K562 (cell line): ENCODE measurements around the gene ELP1.

Experiments used
- DPF2 ChIP-seq: fragments of 450-650 bp; IDR thresholded peaks from 2 replicates; pipeline ENCODE4 v1.6.1; 2016
- EZH2 ChIP-seq: IDR thresholded peaks from 2 replicates; pipeline ENCODE4 v1.6.1; 2012; ENCODE audit warnings: low read depth, mild to moderate bottlenecking, inconsistent platforms, low read length, borderline replicate concordance
- MECOM ChIP-seq: fragments of 250-450 bp; sonication (Bioruptor Pico); IDR thresholded peaks from 2 replicates; pipeline ENCODE4 v1.8.0; 2022; ENCODE audit warnings: inconsistent platforms
- PHF8 ChIP-seq: fragments of 200-600 bp; sonication (generic); IDR thresholded peaks from 2 replicates; pipeline ENCODE4 v1.6.1; 2012; ENCODE audit warnings: mixed run types, mild to moderate bottlenecking, inconsistent platforms, low read length, moderate library complexity, borderline replicate concordance
- RBBP5 ChIP-seq: fragments of 200-600 bp; sonication (generic); IDR thresholded peaks from 2 replicates; pipeline ENCODE4 v1.6.1; 2012; ENCODE audit warnings: borderline replicate concordance, mild to moderate bottlenecking, low read length, control low read depth, inconsistent platforms; ENCODE audit not compliant: insufficient read depth, poor library complexity, severe bottlenecking
- ZNF23 ChIP-seq: fragments of 250-450 bp; sonication (Bioruptor Pico); IDR thresholded peaks from 2 replicates; pipeline ENCODE4 v1.4.0; 2020; ENCODE audit warnings: mild to moderate bottlenecking
- TF ChIP-seq, protein P1 (sequence below), 3 experiments: IDR thresholded peaks in 2 of 3; conservative IDR thresholded peaks in 1 of 3; 2 replicates each; pipeline ENCODE4 v1.5.1; 2011 to 2012; ENCODE audit warnings: low read length in 3 of 3, mild to moderate bottlenecking in 3 of 3, control low read depth in 2 of 3, improper control_type of control experiment in 1 of 3, inconsistent platforms in 1 of 3, low read depth in 1 of 3, mixed read lengths in 1 of 3, moderate library complexity in 1 of 3; ENCODE audit not compliant: insufficient read depth in 2 of 3
- TF ChIP-seq, protein P2 (sequence below): sonication (generic); formaldehyde crosslinking; IDR thresholded peaks from 2 replicates; pipeline ENCODE4 v1.8.1; 2023; ENCODE audit warnings: mild to moderate bottlenecking, missing genetic modification reagents
- TF ChIP-seq, protein P3 (sequence below), 2 experiments: fragments of 450-650 bp in 1 of 2; sonication (generic) in 1 of 2; formaldehyde crosslinking in 1 of 2; IDR thresholded peaks in 1 of 2; conservative IDR thresholded peaks in 1 of 2; 2 replicates each; pipeline versions ENCODE4 v1.6.1 to v1.8.1; 2016 to 2023; ENCODE audit warnings: mild to moderate bottlenecking in 2 of 2, moderate library complexity in 2 of 2, inconsistent platforms in 1 of 2, missing genetic modification reagents in 1 of 2

DNA sequence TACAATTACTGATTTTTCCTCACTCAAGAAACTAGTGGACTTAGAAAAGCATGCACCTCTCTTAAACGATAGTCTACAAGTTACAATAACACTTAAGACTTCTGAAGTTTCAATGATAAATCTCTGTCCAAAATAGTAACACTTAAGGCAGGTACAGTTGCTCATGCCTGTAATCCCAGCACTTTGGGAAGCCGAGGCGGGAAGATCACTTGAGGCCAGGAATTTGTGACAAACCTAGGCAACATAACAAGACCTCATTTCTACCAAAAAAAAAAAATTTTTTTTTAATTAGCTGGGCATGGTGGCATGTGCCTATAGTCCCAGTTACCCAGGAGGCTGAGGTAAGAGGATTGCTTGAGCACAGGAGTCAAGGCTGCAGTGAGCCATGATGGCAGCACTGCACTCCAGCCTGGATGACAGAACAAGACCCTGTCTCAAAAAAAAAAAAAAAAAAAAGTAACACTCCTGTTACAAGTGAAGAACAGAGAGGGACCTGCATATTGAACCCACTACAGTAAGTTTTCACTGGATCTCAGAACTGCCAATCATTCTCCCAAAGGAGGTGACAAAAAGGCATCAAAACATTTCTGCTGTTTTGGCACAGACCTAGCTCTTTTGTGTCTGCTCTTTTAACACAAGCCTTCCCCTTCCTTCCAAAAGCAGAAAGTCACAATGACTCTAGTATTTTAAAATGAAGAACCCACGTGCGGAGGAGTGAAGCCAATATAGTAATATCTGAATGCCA is 3.8 kb upstream of the ELP1 start:
- TF ChIP-seq, protein P1, sequence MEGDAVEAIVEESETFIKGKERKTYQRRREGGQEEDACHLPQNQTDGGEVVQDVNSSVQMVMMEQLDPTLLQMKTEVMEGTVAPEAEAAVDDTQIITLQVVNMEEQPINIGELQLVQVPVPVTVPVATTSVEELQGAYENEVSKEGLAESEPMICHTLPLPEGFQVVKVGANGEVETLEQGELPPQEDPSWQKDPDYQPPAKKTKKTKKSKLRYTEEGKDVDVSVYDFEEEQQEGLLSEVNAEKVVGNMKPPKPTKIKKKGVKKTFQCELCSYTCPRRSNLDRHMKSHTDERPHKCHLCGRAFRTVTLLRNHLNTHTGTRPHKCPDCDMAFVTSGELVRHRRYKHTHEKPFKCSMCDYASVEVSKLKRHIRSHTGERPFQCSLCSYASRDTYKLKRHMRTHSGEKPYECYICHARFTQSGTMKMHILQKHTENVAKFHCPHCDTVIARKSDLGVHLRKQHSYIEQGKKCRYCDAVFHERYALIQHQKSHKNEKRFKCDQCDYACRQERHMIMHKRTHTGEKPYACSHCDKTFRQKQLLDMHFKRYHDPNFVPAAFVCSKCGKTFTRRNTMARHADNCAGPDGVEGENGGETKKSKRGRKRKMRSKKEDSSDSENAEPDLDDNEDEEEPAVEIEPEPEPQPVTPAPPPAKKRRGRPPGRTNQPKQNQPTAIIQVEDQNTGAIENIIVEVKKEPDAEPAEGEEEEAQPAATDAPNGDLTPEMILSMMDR (IDR thresholded peaks at IDR 0.05 in 2 of 3, conservative IDR thresholded peaks at IDR 0.05 in 1 of 3; ENCODE audit: insufficient read depth in 2 of 3, low read depth in 1 of 3, low read length in 3 of 3): no peak
- TF ChIP-seq PHF8 (no peak), EZH2 (no peak), ZNF23 (CRISPR knock-in tag) (no peak), MECOM (no peak), RBBP5 (no peak), DPF2 (no peak)
- TF ChIP-seq, protein P2, sequence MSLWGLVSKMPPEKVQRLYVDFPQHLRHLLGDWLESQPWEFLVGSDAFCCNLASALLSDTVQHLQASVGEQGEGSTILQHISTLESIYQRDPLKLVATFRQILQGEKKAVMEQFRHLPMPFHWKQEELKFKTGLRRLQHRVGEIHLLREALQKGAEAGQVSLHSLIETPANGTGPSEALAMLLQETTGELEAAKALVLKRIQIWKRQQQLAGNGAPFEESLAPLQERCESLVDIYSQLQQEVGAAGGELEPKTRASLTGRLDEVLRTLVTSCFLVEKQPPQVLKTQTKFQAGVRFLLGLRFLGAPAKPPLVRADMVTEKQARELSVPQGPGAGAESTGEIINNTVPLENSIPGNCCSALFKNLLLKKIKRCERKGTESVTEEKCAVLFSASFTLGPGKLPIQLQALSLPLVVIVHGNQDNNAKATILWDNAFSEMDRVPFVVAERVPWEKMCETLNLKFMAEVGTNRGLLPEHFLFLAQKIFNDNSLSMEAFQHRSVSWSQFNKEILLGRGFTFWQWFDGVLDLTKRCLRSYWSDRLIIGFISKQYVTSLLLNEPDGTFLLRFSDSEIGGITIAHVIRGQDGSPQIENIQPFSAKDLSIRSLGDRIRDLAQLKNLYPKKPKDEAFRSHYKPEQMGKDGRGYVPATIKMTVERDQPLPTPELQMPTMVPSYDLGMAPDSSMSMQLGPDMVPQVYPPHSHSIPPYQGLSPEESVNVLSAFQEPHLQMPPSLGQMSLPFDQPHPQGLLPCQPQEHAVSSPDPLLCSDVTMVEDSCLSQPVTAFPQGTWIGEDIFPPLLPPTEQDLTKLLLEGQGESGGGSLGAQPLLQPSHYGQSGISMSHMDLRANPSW (CRISPR knock-in tag): no peak
- TF ChIP-seq, protein P3, sequence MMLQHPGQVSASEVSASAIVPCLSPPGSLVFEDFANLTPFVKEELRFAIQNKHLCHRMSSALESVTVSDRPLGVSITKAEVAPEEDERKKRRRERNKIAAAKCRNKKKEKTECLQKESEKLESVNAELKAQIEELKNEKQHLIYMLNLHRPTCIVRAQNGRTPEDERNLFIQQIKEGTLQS (IDR thresholded peaks at IDR 0.05): no peak
- TF ChIP-seq, protein P3 (CRISPR knock-in tag; conservative IDR thresholded peaks at IDR 0.05): no peak
